ENCODE data around the gene DUSP16. TPM values are rescaled to one million over a fixed set of nuclear protein-coding genes. Genes with fewer than 3 reads are reported as not detected.

The DUSP16 gene
- total and polyA plus RNA-seq, 2 of the 8 experiments (the other 6 are each of a cell fraction or from before 2014, with no cell fraction given), result 31.6 to 55.9 TPM

DNA sequence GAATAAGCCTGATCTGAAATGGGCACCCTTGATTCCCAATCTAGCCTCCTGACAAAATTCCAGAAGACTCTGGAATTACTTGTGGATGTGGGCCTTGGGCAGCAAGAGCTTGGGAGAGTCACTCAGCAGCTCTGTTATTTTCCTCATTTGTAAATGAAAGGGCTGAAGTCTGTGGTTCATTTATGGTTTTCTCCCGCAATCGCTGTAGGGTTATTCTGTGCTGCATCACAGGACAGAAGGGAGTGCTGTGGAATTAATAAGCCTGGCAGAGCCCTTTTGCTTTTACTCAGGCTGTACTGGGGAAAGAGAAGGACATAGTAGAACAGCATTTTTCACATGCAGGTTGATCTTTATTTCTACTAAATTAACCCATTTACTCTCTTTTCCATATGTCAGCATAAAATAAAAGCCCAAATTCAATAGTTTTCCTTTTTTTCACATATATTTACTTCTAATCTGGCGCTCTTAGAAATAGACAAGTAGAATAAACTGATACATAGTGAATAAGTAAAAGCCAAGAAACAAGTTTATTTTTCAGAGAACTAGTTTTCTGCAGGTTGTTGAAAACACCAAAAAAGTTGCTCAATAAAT lies 49.2 kb downstream of the DUSP16 start:
- Histone ChIP-seq H4K91ac (replicated peaks; ENCODE audit: insufficient read length, low read length) (no peak overlapping the region), H3K79me1 (ENCODE audit: low read depth, low read length) (no peaks in the 10 kb centered on the region; the same call in 1 of the 2 replicates), H2BK20ac (ENCODE audit: low read length) (no peak overlapping the region), H2BK12ac (ENCODE audit: low read depth, low read length) (no peak overlapping the region), H3K14ac (ENCODE audit: insufficient read length) (no peak overlapping the region), H3K23me2 (ENCODE audit: low read depth, low read length) (no peaks in the 10 kb centered on the region), H4K20me1 (replicated peaks in 1 of 2; ENCODE audit: control insufficient read depth in 1 of 2, insufficient read depth in 2 of 2, low read length in 2 of 2) (peaks cover 4 to 5% of the 10 kb centered on the region in 2 experiments), H3K4me2 (ENCODE audit: insufficient read depth in 1 of 2, low read depth in 2 of 2, low read length in 2 of 2) (no peak overlapping the region), H3K9me3 (ENCODE audit: insufficient read depth in 2 of 2, low read depth in 1 of 2, low read length in 1 of 2) (no peaks in the 10 kb centered on the region), H3K18ac (ENCODE audit: extremely low read depth, low read length) (no peak overlapping the region), H3K9ac (replicated peaks in 1 of 4; ENCODE audit: extremely low read depth in 1 of 4, low read depth in 3 of 4, low read length in 3 of 4) (no peak overlapping the region), H4K5ac (ENCODE audit: insufficient read length, low read depth, low read length) (no peak overlapping the region), H2BK15ac (ENCODE audit: low read length) (no peak overlapping the region), H3K4me1 (replicated peaks in 1 of 4; ENCODE audit: control insufficient read depth in 3 of 4, insufficient read depth in 4 of 4, low read length in 3 of 4) (peaks cover 0 to 4% (median 0%) of the 10 kb centered on the region in 4 experiments; a peak in 2 of 7 replicates), H3K79me2 (ENCODE audit: control insufficient read depth in 1 of 2, insufficient read depth in 2 of 2, low read length in 2 of 2) (peaks cover 0 to 77% of the 10 kb centered on the region in 2 experiments; a peak in 3 of 4 replicates), H4K8ac (ENCODE audit: extremely low read depth, insufficient read depth, low read length) (no peak overlapping the region), H2BK120ac (replicated peaks; ENCODE audit: low read depth, low read length) (no peak overlapping the region), H3K27ac (ENCODE audit: low read depth, low read length) (no peak overlapping the region), H3K4ac (replicated peaks; ENCODE audit: insufficient read length, low read depth, low read length) (no peak overlapping the region), H3K36me3 (ENCODE audit: control insufficient read depth in 2 of 4, insufficient read depth in 4 of 4, low read length in 3 of 4) (peaks cover 0 to 27% (median 7%) of the 10 kb centered on the region in 4 experiments; a peak in 5 of 8 replicates), H2BK5ac (ENCODE audit: low read depth, low read length) (no peak overlapping the region), H2AFZ (ENCODE audit: low read length) (no peak overlapping the region), H3K27me3 (replicated peaks in 1 of 4; ENCODE audit: control insufficient read depth in 3 of 4, extremely low read depth in 1 of 4, insufficient read depth in 3 of 4, low read length in 3 of 4) (no peaks in the 10 kb centered on the region), H2AK5ac (ENCODE audit: low read depth, low read length) (no peak overlapping the region), H3K56ac (replicated peaks; ENCODE audit: insufficient read length, low read depth, low read length) (no peak overlapping the region), H3K23ac (ENCODE audit: insufficient read length) (no peak overlapping the region), H3K4me3 (ENCODE audit: extremely low read depth in 1 of 4, insufficient read depth in 2 of 4, low read depth in 3 of 4, low read length in 4 of 4) (no peak overlapping the region)
- ChIA-PET POLR2A (ENCODE audit: partially characterized antibody) (no interaction called here), CTCF (ENCODE audit: partially characterized antibody) (interaction anchor here (0.6 to 1.4 kb wide), 5 partner anchors 9 to 50 kb away, joined by 3 to 6 read pairs (median 3); no protein-coding TSS in a partner anchor)
- no peak for FAIRE-seq
- 88% methylated on average over 3 of the region's 3 CpGs; no CpG with 5 or more reads in 1 of the 2 experiments for WGBS, 2 experiments (ENCODE audit: extremely low coverage in 1 of 2, insufficient coverage in 1 of 2, insufficient read length in 1 of 2, insufficient replicate concordance in 2 of 2, low coverage in 1 of 2, low lambda C conversion rate in 2 of 2, missing lambda C conversion rate in 1 of 2)
- DNase-seq (ENCODE audit: low read depth in 1 of 2, low spot score in 2 of 2), result no peak
- no peak for TF ChIP-seq SIN3A (conservative IDR thresholded peaks at IDR 0.05 in 1 of 2, IDR thresholded peaks at IDR 0.05 in 1 of 2; ENCODE audit: low read depth in 1 of 2, low read length in 2 of 2)
- TF ChIP-seq BACH1 (IDR thresholded peaks at IDR 0.05; ENCODE audit: low read length), result no peak
- no peak for TF ChIP-seq ZNF274 (IDR thresholded peaks at IDR 0.05; ENCODE audit: borderline replicate concordance, extremely low read depth, low read length)
- TF ChIP-seq SP2 (IDR thresholded peaks at IDR 0.05; ENCODE audit: low read length), result no peak
- TF ChIP-seq EZH2 (IDR thresholded peaks at IDR 0.05; ENCODE audit: low read depth, low read length, severe bottlenecking), result no peak
- no peak for TF ChIP-seq TAF7 (optimal IDR thresholded peaks at IDR 0.05; ENCODE audit: borderline replicate concordance, low read depth, low read length)
- TF ChIP-seq HDAC6 (IDR thresholded peaks at IDR 0.05; ENCODE audit: low read depth, low read length), result no peak
- TF ChIP-seq, protein P1, sequence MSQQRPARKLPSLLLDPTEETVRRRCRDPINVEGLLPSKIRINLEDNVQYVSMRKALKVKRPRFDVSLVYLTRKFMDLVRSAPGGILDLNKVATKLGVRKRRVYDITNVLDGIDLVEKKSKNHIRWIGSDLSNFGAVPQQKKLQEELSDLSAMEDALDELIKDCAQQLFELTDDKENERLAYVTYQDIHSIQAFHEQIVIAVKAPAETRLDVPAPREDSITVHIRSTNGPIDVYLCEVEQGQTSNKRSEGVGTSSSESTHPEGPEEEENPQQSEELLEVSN (IDR thresholded peaks at IDR 0.05), result no peak
- TF ChIP-seq, protein P2, sequence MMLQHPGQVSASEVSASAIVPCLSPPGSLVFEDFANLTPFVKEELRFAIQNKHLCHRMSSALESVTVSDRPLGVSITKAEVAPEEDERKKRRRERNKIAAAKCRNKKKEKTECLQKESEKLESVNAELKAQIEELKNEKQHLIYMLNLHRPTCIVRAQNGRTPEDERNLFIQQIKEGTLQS (IDR thresholded peaks at IDR 0.05; ENCODE audit: insufficient read depth, low read depth, low read length), result no peak
- no peak for TF ChIP-seq SUZ12 (IDR thresholded peaks at IDR 0.05; ENCODE audit: low read length)
- TF ChIP-seq CREB1 (IDR thresholded peaks at IDR 0.05), result no peak
- no peak for TF ChIP-seq TBP (IDR thresholded peaks at IDR 0.05; ENCODE audit: low read depth, low read length)
